Chondrocyte (in vitro differentiated cells): Measurements from ENCODE around the gene PGD. TPM values are rescaled to one million over a fixed set of nuclear protein-coding genes. Genes with fewer than 3 reads are reported as not detected.
A peak's percentile ranks its signal among the peaks of the same experiment; 100 is the strongest.
"Not testable (repeated sequence)": the region's sequence is repeated elsewhere in the genome, so short reads cannot be mapped to it uniquely, and the experiment has no call there.

Experiments
- DNase-seq: peaks from one replicate; pipeline ENCODE4 v3.0.0; 2021; ENCODE audit warnings: mixed read lengths, low spot score
- H3K27ac Mint-ChIP-seq: one replicate; pipeline ENCODE4 v1.8.0; 2021; ENCODE audit warnings: mild to moderate bottlenecking, moderate library complexity, mixed read lengths; ENCODE audit not compliant: unreplicated experiment
- H3K27me3 Mint-ChIP-seq: 2 replicates; pipeline ENCODE4 v1.8.0; 2021; ENCODE audit warnings: low read depth, mixed read lengths
- H3K36me3 Mint-ChIP-seq: 2 replicates; pipeline ENCODE4 v1.8.0; 2021; ENCODE audit warnings: low read depth, mixed read lengths
- H3K4me1 Mint-ChIP-seq: 2 replicates; pipeline ENCODE4 v1.8.0; 2021; ENCODE audit warnings: low read depth, mild to moderate bottlenecking, mixed read lengths
- H3K4me3 Mint-ChIP-seq: one replicate; pipeline ENCODE4 v1.8.0; 2021; ENCODE audit warnings: mild to moderate bottlenecking, moderate library complexity, mixed read lengths; ENCODE audit not compliant: unreplicated experiment
- H3K9me3 Mint-ChIP-seq: 2 replicates; pipeline ENCODE4 v1.8.0; 2021; ENCODE audit warnings: low read depth, mixed read lengths
- CTCF ChIP-seq: fragments of 200-600 bp; sonication (generic); IDR thresholded peaks from 2 replicates; pipeline ENCODE4 v1.5.0; 2021; ENCODE audit warnings: antibody characterized with exemption, mild to moderate bottlenecking, moderate library complexity
- total RNA-seq: library from RNA; stranded (reverse); gene quantifications from 3 replicates; pipeline ENCODE4 v1.2.1, GENCODE V29; 2021

The PGD gene
- total RNA-seq, 1 donor from 2014 or later = 114 TPM

GRCh38 chr1:10368194-10368593 is 30.7 kb upstream of the PGD start:
- Mint-ChIP-seq H3K4me3 (no peak overlapping the region), H3K27me3 (no peaks in the 10 kb centered on the region), H3K27ac (no peak overlapping the region), H3K36me3 (peaks cover 33% of the 10 kb centered on the region), H3K4me1 (no peaks in the 10 kb centered on the region), H3K9me3 (no peaks in the 10 kb centered on the region)
- DNase-seq = no peak
- TF ChIP-seq CTCF = no peak

GRCh38 chr1:10374442-10374860 is 24.4 kb upstream of the PGD start:
- TF ChIP-seq CTCF = no peak
- Mint-ChIP-seq H3K9me3 (no peaks in the 10 kb centered on the region), H3K27ac (peak overlapping the region; percentile 54), H3K4me3 (no peak overlapping the region), H3K4me1 (peaks cover 44% of the 10 kb centered on the region), H3K36me3 (peaks cover 18% of the 10 kb centered on the region), H3K27me3 (no peaks in the 10 kb centered on the region)
- no peak for DNase-seq

GRCh38 chr1:10377365-10378029 is 21.4 kb upstream of the PGD start:
- H3K9me3 Mint-ChIP-seq, DNase-seq, H3K27me3 Mint-ChIP-seq, H3K4me3 Mint-ChIP-seq, H3K36me3 Mint-ChIP-seq: not testable (repeated sequence)
- H3K27ac Mint-ChIP-seq = peak overlapping the region; percentile 89
- peak; percentile 88 for TF ChIP-seq CTCF
- peaks cover 62% of the 10 kb centered on the region for H3K4me1 Mint-ChIP-seq

- TF ChIP-seq CTCF = no peak
- Mint-ChIP-seq H3K4me1 (peaks cover 62% of the 10 kb centered on the region), H3K4me3 (no peak overlapping the region)
Measured at GRCh38 chr1:10378081-10378841, 20.6 kb upstream of the PGD start.

GRCh38 chr1:10379101-10379620 is 19.7 kb upstream of the PGD start:
- Mint-ChIP-seq H3K36me3 (peaks cover 7% of the 10 kb centered on the region), H3K9me3 (no peaks in the 10 kb centered on the region), H3K4me1 (peaks cover 57% of the 10 kb centered on the region), H3K27ac (no peak overlapping the region), H3K27me3 (no peaks in the 10 kb centered on the region), H3K4me3 (no peak overlapping the region)
- TF ChIP-seq CTCF = no peak
- DNase-seq = no peak

More at GRCh38 chr1:10378081-10378841, 20.6 kb upstream of the PGD start:
- H3K27ac Mint-ChIP-seq = peak overlapping the region; percentile 89
- H3K9me3 Mint-ChIP-seq = no peaks in the 10 kb centered on the region
- DNase-seq = no peak
- H3K36me3 Mint-ChIP-seq = peaks cover 6% of the 10 kb centered on the region
- H3K27me3 Mint-ChIP-seq = no peaks in the 10 kb centered on the region
